Measurements from ENCODE around the gene ABR.
"Not testable (repeated sequence)": the region's sequence is repeated elsewhere in the genome, so short reads cannot be mapped to it uniquely, and the experiment has no call there.

The ABR gene

DNA sequence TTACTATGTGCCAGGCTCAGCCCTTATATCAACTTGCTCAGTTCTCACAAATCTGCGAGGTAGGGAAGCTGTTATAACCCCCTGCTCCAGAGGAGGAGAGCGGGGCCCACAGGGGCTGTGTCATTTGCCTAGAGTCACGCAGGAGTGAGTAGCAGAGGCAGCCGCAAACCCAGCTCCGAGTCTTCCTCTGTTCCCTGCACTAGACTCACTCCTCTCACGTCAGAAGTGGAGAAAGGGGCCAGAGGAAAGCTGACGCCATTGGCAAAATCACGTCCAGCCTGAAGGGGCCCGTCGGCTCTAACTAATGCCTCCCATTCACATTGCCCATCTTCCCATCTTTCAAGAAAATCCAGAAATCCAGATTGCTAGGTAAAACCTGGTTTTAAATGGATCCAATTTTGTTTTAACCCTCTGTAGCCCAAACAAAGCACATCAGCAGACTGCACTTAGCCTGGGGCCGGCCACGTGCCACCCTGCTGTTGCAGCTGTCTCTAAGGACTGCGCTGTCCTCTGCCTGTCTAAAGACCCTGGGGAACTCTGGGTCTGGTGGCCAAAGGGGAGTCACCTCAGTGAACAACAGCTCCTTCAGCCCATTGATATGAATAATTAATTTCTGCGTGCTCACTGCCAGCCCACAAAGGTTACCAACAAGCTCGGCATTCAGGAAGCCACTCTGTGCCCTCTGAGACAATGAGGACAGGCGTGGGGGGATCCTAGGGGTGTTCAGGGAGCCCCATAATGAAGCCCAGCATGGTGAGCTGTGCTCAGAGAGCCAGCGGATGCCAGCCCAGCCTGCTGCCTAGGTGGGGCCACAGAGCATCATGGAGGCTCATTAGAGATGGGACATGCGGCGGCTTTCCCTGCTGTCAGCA is 36.7 kb upstream of the ABR start:
- Histone ChIP-seq H3K27me3 (ENCODE audit: control insufficient read depth, insufficient read depth, low read length) (peaks cover 44% of the 10 kb centered on the region), H3K9ac (ENCODE audit: low read length) (no peak overlapping the region), H3K9me3 (ENCODE audit: control insufficient read depth, low read length) (no peaks in the 10 kb centered on the region), H3K36me3 (ENCODE audit: control insufficient read depth, insufficient read depth, low read length) (no peaks in the 10 kb centered on the region), H3K4me3 (ENCODE audit: low read length) (no peak overlapping the region), H3K4me1 (ENCODE audit: control insufficient read depth, insufficient read depth, low read length) (peaks cover 13% of the 10 kb centered on the region)

- Histone ChIP-seq H3K9me3 (ENCODE audit: control insufficient read depth, low read length) (no peaks in the 10 kb centered on the region), H3K4me3 (ENCODE audit: low read length) (peak overlapping the region; percentile 14), H3K4me1 (ENCODE audit: control insufficient read depth, insufficient read depth, low read length) (peaks cover 16% of the 10 kb centered on the region), H3K9ac (ENCODE audit: low read length) (no peak overlapping the region), H3K36me3 (ENCODE audit: control insufficient read depth, insufficient read depth, low read length) (no peaks in the 10 kb centered on the region), H3K27me3 (ENCODE audit: control insufficient read depth, insufficient read depth, low read length) (peaks cover 46% of the 10 kb centered on the region)
These were observed 33.2 kb upstream of the ABR start for GRCh38 chr17:1212946-1213345.

DNA sequence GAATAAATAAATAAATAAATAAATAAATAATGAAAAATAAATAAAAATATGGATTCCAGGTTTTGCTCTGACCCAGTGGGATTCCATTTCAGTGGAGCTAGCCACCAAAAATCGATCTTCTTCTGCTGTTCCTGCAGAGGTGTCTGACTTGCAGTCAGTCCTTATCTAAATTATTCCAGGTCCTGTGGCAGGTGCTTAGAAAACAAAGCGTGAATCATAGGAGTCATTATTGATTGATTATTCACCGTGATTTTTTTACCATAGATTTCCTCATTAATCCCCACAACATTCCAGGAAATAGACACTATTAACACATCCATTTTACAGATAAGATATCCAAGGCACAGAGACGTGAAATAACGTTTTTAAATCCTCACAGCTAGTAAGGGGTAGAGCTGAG is 31.5 kb upstream of the ABR start:
- Histone ChIP-seq H3K36me3 (ENCODE audit: control insufficient read depth, insufficient read depth, low read length) (no peaks in the 10 kb centered on the region), H3K9ac (ENCODE audit: low read length) (no peak overlapping the region), H3K27me3 (ENCODE audit: control insufficient read depth, insufficient read depth, low read length) (peaks cover 50% of the 10 kb centered on the region), H3K4me1 (ENCODE audit: control insufficient read depth, insufficient read depth, low read length) (peaks cover 16% of the 10 kb centered on the region), H3K4me3 (ENCODE audit: low read length) (no peak overlapping the region), H3K9me3 (ENCODE audit: control insufficient read depth, low read length) (no peaks in the 10 kb centered on the region)

DNA sequence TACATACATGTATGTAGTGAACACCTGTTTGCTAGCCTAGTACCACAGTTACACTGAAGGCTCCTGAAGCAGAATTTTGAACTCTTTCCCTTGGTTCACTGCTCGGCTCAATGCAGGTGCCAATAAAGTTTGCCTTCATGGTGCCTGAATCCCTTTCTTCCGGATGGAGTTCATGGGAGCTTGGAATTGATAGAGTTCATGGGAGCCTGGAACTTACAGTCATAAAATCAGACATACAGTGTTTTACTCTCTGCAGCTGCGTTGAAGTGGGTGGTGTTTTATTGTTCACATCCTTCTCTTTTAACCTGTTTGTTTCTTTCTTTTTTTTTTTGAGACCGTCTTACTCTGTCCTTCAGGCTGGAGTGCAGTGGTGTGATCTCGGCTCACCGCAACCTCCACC is 29.2 kb upstream of the ABR start:
- no peaks in the 10 kb centered on the region for H3K36me3 ChIP-seq (ENCODE audit: control insufficient read depth, insufficient read depth, low read length)
- H3K4me3 ChIP-seq (ENCODE audit: low read length): no peak overlapping the region
- peaks cover 16% of the 10 kb centered on the region for H3K4me1 ChIP-seq (ENCODE audit: control insufficient read depth, insufficient read depth, low read length)
- H3K9ac ChIP-seq (ENCODE audit: low read length): no peak overlapping the region
- H3K9me3 ChIP-seq (ENCODE audit: control insufficient read depth, low read length): no peaks in the 10 kb centered on the region
- peaks cover 52% of the 10 kb centered on the region for H3K27me3 ChIP-seq (ENCODE audit: control insufficient read depth, insufficient read depth, low read length)

GRCh38 chr17:1206026-1206777 is 26.4 kb upstream of the ABR start:
- H3K9ac ChIP-seq (ENCODE audit: low read length): no peak overlapping the region
- no peaks in the 10 kb centered on the region for H3K9me3 ChIP-seq (ENCODE audit: control insufficient read depth, low read length)
- H3K36me3 ChIP-seq (ENCODE audit: control insufficient read depth, insufficient read depth, low read length): no peaks in the 10 kb centered on the region
- no peak overlapping the region for H3K4me3 ChIP-seq (ENCODE audit: low read length)
- H3K27me3 ChIP-seq (ENCODE audit: control insufficient read depth, insufficient read depth, low read length): peaks cover 52% of the 10 kb centered on the region
- H3K4me1 ChIP-seq (ENCODE audit: control insufficient read depth, insufficient read depth, low read length): peaks cover under 1% of the 10 kb centered on the region

- no peaks in the 10 kb centered on the region for H3K9me3 ChIP-seq (ENCODE audit: control insufficient read depth, low read length)
- H3K9ac ChIP-seq (ENCODE audit: low read length): no peak overlapping the region
- no peaks in the 10 kb centered on the region for H3K4me1 ChIP-seq (ENCODE audit: control insufficient read depth, insufficient read depth, low read length)
These were observed 24.1 kb upstream of the ABR start for GRCh38 chr17:1203967-1204291.

GRCh38 chr17:1203111-1203966 is 23.6 kb upstream of the ABR start:
- no peaks in the 10 kb centered on the region for H3K4me1 ChIP-seq (ENCODE audit: control insufficient read depth, insufficient read depth, low read length)
- no peak overlapping the region for H3K4me3 ChIP-seq (ENCODE audit: low read length)
- H3K9me3 ChIP-seq (ENCODE audit: control insufficient read depth, low read length): no peaks in the 10 kb centered on the region
- H3K36me3 ChIP-seq (ENCODE audit: control insufficient read depth, insufficient read depth, low read length): no peaks in the 10 kb centered on the region
- peaks cover 49% of the 10 kb centered on the region for H3K27me3 ChIP-seq (ENCODE audit: control insufficient read depth, insufficient read depth, low read length)
- H3K9ac ChIP-seq (ENCODE audit: low read length): no peak overlapping the region

More at GRCh38 chr17:1203967-1204291, 24.1 kb upstream of the ABR start:
- Histone ChIP-seq H3K36me3 (ENCODE audit: control insufficient read depth, insufficient read depth, low read length) (no peaks in the 10 kb centered on the region), H3K4me3 (ENCODE audit: low read length) (no peak overlapping the region), H3K27me3 (ENCODE audit: control insufficient read depth, insufficient read depth, low read length) (peaks cover 52% of the 10 kb centered on the region)

- Histone ChIP-seq H3K4me3 (ENCODE audit: low read length) (no peak overlapping the region), H3K9me3 (ENCODE audit: control insufficient read depth, low read length) (no peaks in the 10 kb centered on the region), H3K4me1 (ENCODE audit: control insufficient read depth, insufficient read depth, low read length) (peaks cover 6% of the 10 kb centered on the region), H3K27me3 (ENCODE audit: control insufficient read depth, insufficient read depth, low read length) (peaks cover 50% of the 10 kb centered on the region), H3K9ac (ENCODE audit: low read length) (no peak overlapping the region), H3K36me3 (ENCODE audit: control insufficient read depth, insufficient read depth, low read length) (no peaks in the 10 kb centered on the region)
These were observed 22.5 kb upstream of the ABR start for GRCh38 chr17:1202291-1202690.

GRCh38 chr17:1201132-1201702 is 21.4 kb upstream of the ABR start:
- Histone ChIP-seq H3K36me3 (ENCODE audit: control insufficient read depth, insufficient read depth, low read length) (no peaks in the 10 kb centered on the region), H3K4me3 (ENCODE audit: low read length) (no peak overlapping the region), H3K9me3 (ENCODE audit: control insufficient read depth, low read length) (no peaks in the 10 kb centered on the region), H3K9ac (ENCODE audit: low read length) (no peak overlapping the region), H3K27me3 (ENCODE audit: control insufficient read depth, insufficient read depth, low read length) (peaks cover 41% of the 10 kb centered on the region), H3K4me1 (ENCODE audit: control insufficient read depth, insufficient read depth, low read length) (peaks cover 6% of the 10 kb centered on the region)

- not testable (repeated sequence) for H3K36me3 ChIP-seq (ENCODE audit: control insufficient read depth, insufficient read depth, low read length); H3K9ac ChIP-seq (ENCODE audit: low read length); H3K4me3 ChIP-seq (ENCODE audit: low read length); H3K9me3 ChIP-seq (ENCODE audit: control insufficient read depth, low read length); H3K4me1 ChIP-seq (ENCODE audit: control insufficient read depth, insufficient read depth, low read length)
- peaks cover 36% of the 10 kb centered on the region for H3K27me3 ChIP-seq (ENCODE audit: control insufficient read depth, insufficient read depth, low read length)
These were observed 19.5 kb upstream of the ABR start for GRCh38 chr17:1199271-1199743.

- no peaks in the 10 kb centered on the region for H3K9me3 ChIP-seq (ENCODE audit: control insufficient read depth, low read length)
- no peaks in the 10 kb centered on the region for H3K36me3 ChIP-seq (ENCODE audit: control insufficient read depth, insufficient read depth, low read length)
- H3K4me1 ChIP-seq (ENCODE audit: control insufficient read depth, insufficient read depth, low read length): peaks cover 6% of the 10 kb centered on the region
- H3K9ac ChIP-seq (ENCODE audit: low read length): no peak overlapping the region
- no peak overlapping the region for H3K4me3 ChIP-seq (ENCODE audit: low read length)
- H3K27me3 ChIP-seq (ENCODE audit: control insufficient read depth, insufficient read depth, low read length): peaks cover 34% of the 10 kb centered on the region
These were observed 18.2 kb upstream of the ABR start for GRCh38 chr17:1197781-1198490.
